K562 (cell line): ENCODE results near the gene CMTR1. TPM values are rescaled to one million over a fixed set of nuclear protein-coding genes. Genes with fewer than 3 reads are reported as not detected.

Experiments used
- ATAC-seq: fragments of 200-7000 bp; cut with Tn5 transposase; 3 replicates; pipeline ENCODE4 v1.9.1; 2020; ENCODE audit warnings: moderate library complexity
- BruUV-seq: library from RNA; stranded (reverse); fragments of 400-500 nt; replicated peaks from 2 replicates; lab custom pipeline; 2021; lab: Mats Ljungman, UMichigan
- CTCF ChIA-PET: fragments of 300-600 bp; formaldehyde crosslinking; extraction: SDS; loops from one replicate; lab custom pipeline; 2021; ENCODE audit warnings: low intra/inter-chr PET ratio; lab: Yijun Ruan, JAX
- POLR2A ChIA-PET: fragments of 300-600, 350-650 bp; sonication (Branson Sonifier 250); formaldehyde crosslinking; extraction: SDS; loops from one replicate; lab custom pipeline; 2021; ENCODE audit warnings: antibody characterized with exemption, inconsistent platforms; lab: Yijun Ruan, JAX
- DNase-seq, 4 experiments: peaks; one replicate each; pipeline versions ENCODE4 v3.0.0 to v3.0.0-alpha.2; 2011 to 2018; ENCODE audit warnings: low spot score in 3 of 4, mixed read lengths in 3 of 4; ENCODE audit errors: extremely low read depth in 1 of 4
- FAIRE-seq: peaks from 2 replicates; lab custom pipeline; 2011; peaks lifted over from hg19 to GRCh38; lab: Jason Lieb, UNC
- H2AFZ ChIP-seq: 2 replicates; pipeline ENCODE4 v1.6.0; 2011; ENCODE audit warnings: low read depth, low read length, control low read depth, inconsistent platforms
- H3K27ac ChIP-seq: fragments of 200-600 bp; 3 replicates; pipeline ENCODE4 v1.8.0; 2011; ENCODE audit warnings: low read depth, mild to moderate bottlenecking, control low read depth, inconsistent platforms, low read length, moderate library complexity, mixed read lengths; ENCODE audit errors: extremely low read depth
- H3K27me3 ChIP-seq, 2 experiments: fragments of 300-600 bp in 1 of 2; 2 replicates in 1 of 2; 3 replicates in 1 of 2; pipeline versions ENCODE4 v1.6.0 to v1.8.0; 2011; ENCODE audit warnings: inconsistent platforms in 2 of 2, low read length in 2 of 2, mild to moderate bottlenecking in 1 of 2, mixed read lengths in 1 of 2, moderate library complexity in 1 of 2; ENCODE audit not compliant: control insufficient read depth in 2 of 2, insufficient read depth in 2 of 2
- H3K36me3 ChIP-seq: fragments of 300-600 bp; 3 replicates; pipeline ENCODE4 v1.8.0; 2011; ENCODE audit warnings: mild to moderate bottlenecking, low read length, inconsistent platforms; ENCODE audit not compliant: control insufficient read depth, insufficient read depth
- H3K4me1 ChIP-seq, 2 experiments: fragments of 200-600 bp in 1 of 2; replicated peaks in 1 of 2; 2 replicates in 1 of 2; 3 replicates in 1 of 2; pipeline versions ENCODE4 v1.5.1 to v1.8.0; 2011; ENCODE audit warnings: inconsistent platforms in 2 of 2, low read length in 2 of 2, mild to moderate bottlenecking in 1 of 2, mixed read lengths in 1 of 2, moderate library complexity in 1 of 2; ENCODE audit not compliant: control insufficient read depth in 2 of 2, insufficient read depth in 2 of 2
- H3K4me2 ChIP-seq: 2 replicates; pipeline ENCODE4 v1.6.1; 2011; ENCODE audit warnings: low read length, control low read depth, inconsistent platforms, mixed read lengths; ENCODE audit not compliant: insufficient read depth
- H3K4me3 ChIP-seq: fragments of 200-600 bp; sonication (generic), shearing (Covaris generic); 2 replicates; pipeline ENCODE4 v1.5.1; 2016; ENCODE audit warnings: control low read depth, inconsistent platforms
- H3K79me2 ChIP-seq: fragments of 200-600 bp; 3 replicates; pipeline ENCODE4 v1.8.0; 2011; ENCODE audit warnings: low read length, inconsistent platforms; ENCODE audit not compliant: control insufficient read depth, insufficient read depth
- H3K9ac ChIP-seq, 2 experiments: 2 replicates each; pipeline versions ENCODE4 v1.6.0 to v1.6.1; 2011; ENCODE audit warnings: low read depth in 2 of 2, low read length in 2 of 2, control low read depth in 1 of 2, inconsistent platforms in 1 of 2, mild to moderate bottlenecking in 1 of 2, mixed read lengths in 1 of 2; ENCODE audit not compliant: insufficient read depth in 1 of 2
- H3K9me1 ChIP-seq: one replicate; pipeline ENCODE4 v1.6.0; 2011; ENCODE audit warnings: inconsistent platforms, mild to moderate bottlenecking, low read length, moderate library complexity; ENCODE audit not compliant: control insufficient read depth, insufficient read depth
- H3K9me3 ChIP-seq: replicated peaks from 2 replicates; pipeline ENCODE4 v1.5.1; 2011; ENCODE audit warnings: low read depth, low read length, inconsistent platforms; ENCODE audit not compliant: control insufficient read depth, insufficient read depth
- H4K20me1 ChIP-seq: replicated peaks from 2 replicates; pipeline ENCODE4 v1.6.1; 2011; ENCODE audit warnings: low read length, inconsistent platforms, mixed read lengths; ENCODE audit not compliant: control insufficient read depth, insufficient read depth
- CREB3L1 ChIP-seq: fragments of 450-650 bp; IDR thresholded peaks from 2 replicates; pipeline ENCODE4 v1.6.1; 2014; ENCODE audit warnings: low read depth, mild to moderate bottlenecking, moderate library complexity, borderline replicate concordance
- DIDO1 ChIP-seq: fragments of 450-650 bp; IDR thresholded peaks from 2 replicates; pipeline ENCODE4 v1.6.1; 2016; ENCODE audit warnings: low read depth, missing biosample characterization, missing genetic modification characterization
- ESRRB ChIP-seq: fragments of 250-450 bp; sonication (Bioruptor Pico); IDR thresholded peaks from 2 replicates; pipeline ENCODE4 v1.5.0; 2020; ENCODE audit warnings: mild to moderate bottlenecking, moderate library complexity, borderline replicate concordance
- FOXO4 ChIP-seq: fragments of 450-650 bp; formaldehyde crosslinking; IDR thresholded peaks from 2 replicates; pipeline ENCODE4 v1.4.0; 2020; ENCODE audit warnings: mild to moderate bottlenecking, moderate library complexity
- GTF2B ChIP-seq: IDR thresholded peaks from 2 replicates; pipeline ENCODE4 v1.6.1; 2011; ENCODE audit not compliant: insufficient read length; ENCODE audit errors: extremely low read depth
- HMGN3 ChIP-seq: IDR thresholded peaks from 2 replicates; pipeline ENCODE4 v1.6.1; 2011; ENCODE audit warnings: borderline replicate concordance, low read depth, mild to moderate bottlenecking, mixed read lengths, low read length; ENCODE audit not compliant: insufficient read length; ENCODE audit errors: extremely low read depth
- ID3 ChIP-seq, 2 experiments: fragments of 250-450 bp in 1 of 2; fragments of 450-650 bp in 1 of 2; sonication (Bioruptor Pico) in 1 of 2; IDR thresholded peaks; 2 replicates each; pipeline versions ENCODE4 v1.6.1 to v1.8.0; 2016 to 2021; ENCODE audit warnings: mild to moderate bottlenecking in 2 of 2, moderate library complexity in 2 of 2, missing compliant biosample characterization in 1 of 2, missing genetic modification characterization in 1 of 2
- KDM2B ChIP-seq: fragments of 250-450 bp; sonication (Bioruptor Pico); IDR thresholded peaks from 2 replicates; pipeline ENCODE4 v1.8.0; 2021; ENCODE audit warnings: mild to moderate bottlenecking, moderate library complexity
- MCM2 ChIP-seq: fragments of 450-650 bp; IDR thresholded peaks from 2 replicates; pipeline ENCODE4 v1.6.1; 2017; ENCODE audit warnings: low read depth, mild to moderate bottlenecking
- MTF1 ChIP-seq: fragments of 250-450 bp; sonication (Bioruptor Pico); IDR thresholded peaks from 2 replicates; pipeline ENCODE4 v1.9.0; 2021; ENCODE audit warnings: moderate library complexity, mild to moderate bottlenecking, inconsistent platforms, borderline replicate concordance
- RBM17 ChIP-seq: fragments of 200-400 bp; formaldehyde crosslinking; IDR thresholded peaks from 2 replicates; pipeline ENCODE4 v1.6.1; 2017; ENCODE audit warnings: low read depth, mild to moderate bottlenecking, low read length, borderline replicate concordance
- SMAD4 ChIP-seq: fragments of 250-450 bp; sonication (Bioruptor Pico); conservative IDR thresholded peaks from 2 replicates; pipeline ENCODE4 v1.8.0; 2021; ENCODE audit warnings: inconsistent platforms, mild to moderate bottlenecking, moderate library complexity
- XRCC4 ChIP-seq: IDR thresholded peaks from one replicate; pipeline ENCODE4 v1.6.1; 2011; ENCODE audit not compliant: insufficient read depth, insufficient read length; ENCODE audit errors: extremely low read depth
- ZHX1 ChIP-seq: fragments of 150-350 bp; conservative IDR thresholded peaks from 2 replicates; pipeline ENCODE4 v1.6.1; 2014; ENCODE audit warnings: low read length
- WGBS: fragments of 100-300 bp; shearing (Covaris generic); methylation state at CpG from one replicate; pipeline ENCODE4 v1.1.6; 2016; ENCODE audit warnings: low coverage, mixed read lengths; ENCODE audit not compliant: insufficient coverage; ENCODE audit errors: missing lambda C conversion rate; 5-methylcytosine and 5-hydroxymethylcytosine counted together
- in situ Hi-C: fragments of 300-500 bp; cut with MboI; formaldehyde crosslinking; loops from 4 replicates; pipeline ENCODE4 v1.15.0; 2018; ENCODE audit warnings: inconsistent platforms, mixed read lengths
- intact Hi-C: fragments of 100-400 bp; cut with micrococcal nuclease; formaldehyde crosslinking; loops from 2 replicates; pipeline ENCODE4 v1.14.2; 2022
- polyA plus RNA-seq, 8 experiments: library from polyadenylated mRNA; depleted of rRNA in 4 of 8; stranded (reverse) in 5 of 8; unstranded in 3 of 8; fragments of >200 nt; fragmentation: Nextera tagmentation in 2 of 8; fragmentation: Illumina TruSeq in 1 of 8; extraction: Ambion mirVana in 2 of 8; extraction: Trizol in 1 of 8; gene quantifications; 2 replicates each; pipeline versions ENCODE4 v1.2.1 to v1.2.3, GENCODE V29; 2011 to 2014; ENCODE audit warnings: inconsistent platforms in 1 of 8, missing spikeins in 1 of 8
- total RNA-seq, 7 experiments: library from RNA; depleted of rRNA in 6 of 7; stranded (reverse); fragments of >200 nt in 6 of 7; fragmentation: Illumina TruSeq in 2 of 7; extraction: Trizol in 2 of 7; gene quantifications; 2 replicates each; pipeline versions ENCODE4 v1.2.1 to v1.2.3, GENCODE V29; 2011 to 2021; ENCODE audit warnings: low replicate concordance in 1 of 7

Gene CMTR1
- total and polyA plus RNA-seq, 9 of the 15 experiments (the other 6 are each of a cell fraction or from before 2014, with no cell fraction given), result 2.9 to 63.5 (median 49.5) TPM

- Histone ChIP-seq H3K79me2 (no peaks in the 10 kb centered on the region), H3K27me3 (no peaks in the 10 kb centered on the region), H4K20me1 (no peaks in the 10 kb centered on the region), H2AFZ (no peak overlapping the region), H3K9me1 (no peaks in the 10 kb centered on the region), H3K27ac (no peak overlapping the region), H3K36me3 (peaks cover 93% of the 10 kb centered on the region), H3K4me3 (no peak overlapping the region), H3K4me1 (no peaks in the 10 kb centered on the region), H3K9ac (no peak overlapping the region), H3K9me3 (no peaks in the 10 kb centered on the region), H3K4me2 (no peak overlapping the region)
- in situ Hi-C loops, result no loop called here
- DNase-seq (no peak), ATAC-seq (no peak), FAIRE-seq (no peak)
- ChIA-PET CTCF (no interaction called here), POLR2A (interaction anchor here (0.7 to 2.6 kb wide), 3 partner anchors 10 to 17 kb away, joined by 3 to 11 read pairs (median 5); partner anchors contain the start of gene CMTR1)
- intact Hi-C loops, result no loop called here
- 73% methylated on average over 4 of the region's 4 CpGs for WGBS
- BruUV-seq, result no TSS peak
- TF ChIP-seq MTF1 (no peak), CREB3L1 (no peak), DIDO1 (tag) (no peak), SMAD4 (no peak), MCM2 (no peak), ESRRB (no peak), RBM17 (no peak), ZHX1 (no peak), GTF2B (no peak), XRCC4 (no peak), KDM2B (CRISPR knock-in tag) (no peak), ID3 (CRISPR knock-in tag; IDR thresholded peaks at IDR 0.05) (no peak), ID3 (tag; IDR thresholded peaks at IDR 0.05) (no peak), FOXO4 (no peak), HMGN3 (no peak)
These were observed 17.0 kb downstream of the CMTR1 start for GRCh38 chr6:37449984-37450383.
